HepG2 (cell line): ENCODE results near the gene TUBB2B. TPM values are rescaled to one million over a fixed set of nuclear protein-coding genes. Genes with fewer than 3 reads are reported as not detected.

Experiments
- FOSL2 ChIP-seq: sonication (generic); formaldehyde crosslinking; IDR thresholded peaks from 2 replicates; pipeline ENCODE4 v1.4.0; 2020; ENCODE audit warnings: missing genetic modification reagents
- FOXO1 ChIP-seq: sonication (generic); formaldehyde crosslinking; IDR thresholded peaks from 2 replicates; pipeline ENCODE4 v1.4.0; 2020; ENCODE audit warnings: missing genetic modification reagents
- GABPA ChIP-seq, 2 experiments: IDR thresholded peaks; 2 replicates each; pipeline ENCODE4 v1.6.1; 2011 to 2016; ENCODE audit warnings: low read depth in 2 of 2, low read length in 1 of 2, missing biosample characterization in 1 of 2, missing genetic modification characterization in 1 of 2
- HNF4A ChIP-seq: sonication (generic); formaldehyde crosslinking; IDR thresholded peaks from 2 replicates; pipeline ENCODE4 v1.4.0; 2020; ENCODE audit warnings: missing genetic modification reagents
- NR2F2 ChIP-seq: IDR thresholded peaks from 2 replicates; pipeline ENCODE4 v1.6.1; 2012; ENCODE audit warnings: low read depth, inconsistent platforms, borderline replicate concordance
- RNF2 ChIP-seq: fragments of 450-650 bp; conservative IDR thresholded peaks from 2 replicates; pipeline ENCODE4 v1.6.1; 2016; ENCODE audit warnings: low read depth
- STAG1 ChIP-seq: sonication (generic); formaldehyde crosslinking; IDR thresholded peaks from 2 replicates; pipeline ENCODE4 v1.4.0; 2020; ENCODE audit warnings: missing genetic modification reagents
- TCF7 ChIP-seq: sonication (generic); IDR thresholded peaks from 2 replicates; pipeline ENCODE4 v1.6.1; 2016; ENCODE audit warnings: antibody characterized with exemption, low read depth
- YY1 ChIP-seq: IDR thresholded peaks from 2 replicates; pipeline ENCODE4 v1.6.1; 2011; ENCODE audit warnings: low read length, low read depth, moderate library complexity, mild to moderate bottlenecking; ENCODE audit not compliant: insufficient read depth, insufficient replicate concordance
- ZBTB20 ChIP-seq: sonication (generic); formaldehyde crosslinking; IDR thresholded peaks from 2 replicates; pipeline ENCODE4 v1.8.1; 2023; ENCODE audit warnings: missing genetic modification reagents, low read depth, mild to moderate bottlenecking, borderline replicate concordance
- ZNF232 ChIP-seq: sonication (generic); formaldehyde crosslinking; IDR thresholded peaks from 2 replicates; pipeline ENCODE4 v1.4.0; 2020; ENCODE audit warnings: missing genetic modification reagents, borderline replicate concordance
- ZNF343 ChIP-seq: sonication (generic); formaldehyde crosslinking; IDR thresholded peaks from 2 replicates; pipeline ENCODE4 v1.4.0; 2020; ENCODE audit warnings: mild to moderate bottlenecking, missing genetic modification reagents
- ZNF430 ChIP-seq: sonication (generic); formaldehyde crosslinking; IDR thresholded peaks from 2 replicates; pipeline ENCODE4 v1.9.0; 2021; ENCODE audit warnings: mild to moderate bottlenecking, missing genetic modification reagents
- ZNF510 ChIP-seq: sonication (generic); formaldehyde crosslinking; IDR thresholded peaks from 2 replicates; pipeline ENCODE4 v1.4.0; 2020; ENCODE audit warnings: low read depth, mild to moderate bottlenecking, missing genetic modification reagents
- ZNF614 ChIP-seq: IDR thresholded peaks from 2 replicates; pipeline ENCODE4 v1.6.1; 2018; ENCODE audit warnings: missing biosample characterization, missing genetic modification reagents, inconsistent platforms, borderline replicate concordance
- ZNF878 ChIP-seq: sonication (generic); formaldehyde crosslinking; IDR thresholded peaks from 2 replicates; pipeline ENCODE4 v1.8.1; 2023; ENCODE audit warnings: mild to moderate bottlenecking, missing genetic modification reagents, moderate library complexity
- polyA plus RNA-seq, 8 experiments: library from polyadenylated mRNA; depleted of rRNA in 3 of 8; stranded (reverse) in 7 of 8; unstranded in 1 of 8; fragments of >200 nt; fragmentation: Illumina TruSeq in 4 of 8; extraction: Trizol in 4 of 8; gene quantifications; 2 replicates each; pipeline versions ENCODE4 v1.2.1 to v1.2.3, GENCODE V29; 2011 to 2016; ENCODE audit warnings: low read depth in 4 of 8, missing spikeins in 1 of 8, mixed read lengths in 1 of 8; ENCODE audit not compliant: insufficient read depth in 1 of 8
- total RNA-seq, 5 experiments: library from RNA; depleted of rRNA; stranded (reverse); fragments of >200 nt; fragmentation: Illumina TruSeq; extraction: Trizol; gene quantifications; 2 replicates each; pipeline ENCODE4 v1.2.3, GENCODE V29; 2016; ENCODE audit warnings: low read depth in 1 of 5
- TF ChIP-seq, protein P1 (sequence below): sonication (generic); formaldehyde crosslinking; IDR thresholded peaks from 2 replicates; pipeline ENCODE4 v1.4.0; 2020; ENCODE audit warnings: missing genetic modification reagents
- TF ChIP-seq, protein P2 (sequence below): sonication (generic); formaldehyde crosslinking; IDR thresholded peaks from 2 replicates; pipeline ENCODE4 v1.8.1; 2023; ENCODE audit warnings: mild to moderate bottlenecking, moderate library complexity, missing genetic modification reagents
- TF ChIP-seq, protein P3 (sequence below): sonication (generic); formaldehyde crosslinking; IDR thresholded peaks from 2 replicates; pipeline ENCODE4 v1.4.0; 2020; ENCODE audit warnings: missing genetic modification reagents
- TF ChIP-seq, protein P4 (sequence below): sonication (generic); IDR thresholded peaks from 2 replicates; pipeline ENCODE4 v1.6.1; 2016; ENCODE audit warnings: low read depth, borderline replicate concordance

TUBB2B gene
- total and polyA plus RNA-seq, 2 of the 13 experiments (the other 11 are each of a cell fraction or from before 2014, with no cell fraction given) = 10.3 to 23.6 TPM

DNA sequence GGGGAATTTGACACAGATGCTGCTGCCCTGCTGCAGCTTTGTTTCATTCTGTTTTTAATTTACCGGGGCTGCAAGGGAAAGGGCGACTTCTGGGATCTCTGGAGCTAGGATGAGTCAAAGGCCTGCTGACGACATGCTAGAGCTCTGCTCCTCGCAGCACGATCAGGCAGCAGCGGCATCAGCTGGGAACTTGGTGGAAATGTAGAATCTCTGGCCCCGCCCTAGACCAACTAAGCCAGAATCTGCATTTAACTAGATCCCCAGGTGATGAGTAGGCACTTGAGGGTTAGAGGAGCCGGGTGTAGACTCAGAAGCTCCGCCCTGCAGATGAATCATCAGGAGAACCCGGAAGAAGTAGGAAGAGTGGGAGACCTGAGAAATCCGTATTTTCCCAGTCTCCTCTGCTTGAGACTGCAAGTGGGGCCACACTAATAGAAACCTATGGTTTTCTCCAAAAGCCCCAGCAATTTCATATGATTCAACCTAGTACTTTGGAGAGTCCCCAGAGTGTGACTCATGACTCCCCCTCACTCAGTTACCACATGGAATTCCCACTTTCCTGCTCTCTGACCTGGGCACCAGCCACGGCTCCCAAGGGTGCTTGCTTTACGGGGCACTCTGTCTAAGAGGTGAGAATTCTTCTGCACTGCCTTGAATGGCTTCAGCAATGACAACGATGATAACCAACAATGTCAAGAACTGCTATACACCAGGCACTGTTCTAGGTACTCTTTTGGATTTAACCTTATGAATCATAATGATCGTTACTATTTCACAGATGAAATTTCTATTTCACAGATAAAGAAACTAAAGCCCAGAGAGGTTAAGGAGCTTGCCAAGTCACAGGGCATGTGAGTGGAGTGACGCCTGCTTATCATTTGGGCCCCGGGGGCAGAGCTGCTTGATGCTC is 18.1 kb downstream of the TUBB2B start (continued):
- peak; percentile 11 for TF ChIP-seq YY1
- TF ChIP-seq, protein P1, sequence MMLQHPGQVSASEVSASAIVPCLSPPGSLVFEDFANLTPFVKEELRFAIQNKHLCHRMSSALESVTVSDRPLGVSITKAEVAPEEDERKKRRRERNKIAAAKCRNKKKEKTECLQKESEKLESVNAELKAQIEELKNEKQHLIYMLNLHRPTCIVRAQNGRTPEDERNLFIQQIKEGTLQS = peak; percentile 22; the same call in 1 of the 2 replicates
- TF ChIP-seq, protein P2, sequence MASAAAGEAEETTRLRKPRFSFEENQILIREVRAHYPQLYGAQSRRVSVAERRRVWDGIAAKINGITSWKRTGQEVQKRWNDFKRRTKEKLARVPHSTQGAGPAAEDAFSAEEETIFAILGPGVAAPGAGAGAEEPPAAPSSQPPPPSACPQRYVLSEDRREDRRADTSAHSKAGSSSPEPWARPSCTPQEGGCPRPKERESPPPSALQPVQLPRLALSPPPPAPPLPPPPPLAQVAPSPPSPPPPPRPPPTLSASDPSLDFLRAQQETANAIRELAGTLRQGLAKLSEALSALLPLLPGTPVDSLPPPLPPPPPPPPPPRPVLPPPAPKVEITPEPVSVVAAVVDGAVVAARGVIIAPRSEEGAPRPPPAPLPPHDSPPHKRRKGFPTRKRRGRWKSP = 0 out of 2 replicates have a peak, but pooled peaks have one; percentile 40
- no peak for TF ChIP-seq ZNF510 (CRISPR knock-in tag)
- TF ChIP-seq ZNF430 (CRISPR knock-in tag) = no peak
- TF ChIP-seq, protein P3, sequence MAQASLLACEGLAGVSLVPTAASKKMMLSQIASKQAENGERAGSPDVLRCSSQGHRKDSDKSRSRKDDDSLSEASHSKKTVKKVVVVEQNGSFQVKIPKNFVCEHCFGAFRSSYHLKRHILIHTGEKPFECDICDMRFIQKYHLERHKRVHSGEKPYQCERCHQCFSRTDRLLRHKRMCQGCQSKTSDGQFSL (CRISPR knock-in tag) = no peak
- TF ChIP-seq RNF2 = 0 out of 2 replicates have a peak, but pooled peaks have one; percentile 35
- no peak for TF ChIP-seq ZNF343 (CRISPR knock-in tag)
- TF ChIP-seq ZBTB20 = 0 out of 2 replicates have a peak, but pooled peaks have one; percentile 19
- TF ChIP-seq FOSL2 (CRISPR knock-in tag) = peak; percentile 92
- TF ChIP-seq FOXO1 (CRISPR knock-in tag) = no peak
- TF ChIP-seq, protein P4, sequence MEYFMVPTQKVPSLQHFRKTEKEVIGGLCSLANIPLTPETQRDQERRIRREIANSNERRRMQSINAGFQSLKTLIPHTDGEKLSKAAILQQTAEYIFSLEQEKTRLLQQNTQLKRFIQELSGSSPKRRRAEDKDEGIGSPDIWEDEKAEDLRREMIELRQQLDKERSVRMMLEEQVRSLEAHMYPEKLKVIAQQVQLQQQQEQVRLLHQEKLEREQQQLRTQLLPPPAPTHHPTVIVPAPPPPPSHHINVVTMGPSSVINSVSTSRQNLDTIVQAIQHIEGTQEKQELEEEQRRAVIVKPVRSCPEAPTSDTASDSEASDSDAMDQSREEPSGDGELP = peak; percentile 90
- TF ChIP-seq ZNF878 = 0 out of 2 replicates have a peak, but pooled peaks have one; percentile 32
- no peak for TF ChIP-seq GABPA (IDR thresholded peaks at IDR 0.05; ENCODE audit: low read depth, low read length)
- peak; percentile 41 for TF ChIP-seq GABPA (CRISPR knock-in tag; IDR thresholded peaks at IDR 0.05; ENCODE audit: low read depth)
- no peak for TF ChIP-seq NR2F2
- peak; percentile 74 for TF ChIP-seq STAG1 (CRISPR knock-in tag)
- peak; percentile 24; the same call in 1 of the 2 replicates for TF ChIP-seq ZNF614 (CRISPR knock-in tag)
- peak; percentile 72; the same call in 1 of the 2 replicates for TF ChIP-seq ZNF232 (CRISPR knock-in tag)
- TF ChIP-seq HNF4A (CRISPR knock-in tag) = no peak
- TF ChIP-seq TCF7 = 0 out of 2 replicates have a peak, but pooled peaks have one; percentile 8
